ENCODE measurements around the gene PRKCA.

The PRKCA gene

DNA sequence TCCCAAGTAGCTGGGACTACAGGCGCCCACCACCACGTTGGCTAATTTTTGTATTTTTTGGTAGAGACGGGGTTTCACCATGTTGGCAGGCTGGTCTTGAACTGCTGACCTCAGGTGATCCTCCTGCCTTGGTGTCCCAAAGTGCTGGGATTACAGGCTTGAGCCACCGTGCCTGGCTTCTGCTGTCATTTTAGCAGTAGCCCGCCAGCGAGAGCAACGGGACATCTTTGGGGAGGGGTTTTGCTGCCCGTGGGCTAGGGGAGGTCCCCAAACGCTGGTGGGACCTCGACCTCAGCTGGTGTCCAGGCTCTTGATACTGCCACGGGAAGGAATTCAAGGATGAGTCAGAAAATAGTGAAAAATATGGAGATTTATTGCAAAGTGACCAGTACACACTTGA is 424.4 kb downstream of the PRKCA start:
- Histone ChIP-seq H3K9ac (no peak overlapping the region), H3K4me1 (ENCODE audit: low read depth, poor library complexity, severe bottlenecking) (no peaks in the 10 kb centered on the region), H2AFZ (ENCODE audit: low read depth) (no peak overlapping the region), H3K4me2 (no peak overlapping the region), H3K27ac (no peak overlapping the region), H3K4me3 (IDR thresholded peaks at IDR 0.05; ENCODE audit: insufficient read depth, low read depth, low read length) (no peak overlapping the region), H3K27me3 (ENCODE audit: insufficient read depth, low read depth) (no peaks in the 10 kb centered on the region), H3K79me2 (ENCODE audit: insufficient read depth, low read depth) (no peaks in the 10 kb centered on the region), H3K36me3 (ENCODE audit: insufficient read depth) (no peaks in the 10 kb centered on the region), H4K20me1 (ENCODE audit: insufficient read depth) (no peaks in the 10 kb centered on the region)
- TF ChIP-seq, protein P1, sequence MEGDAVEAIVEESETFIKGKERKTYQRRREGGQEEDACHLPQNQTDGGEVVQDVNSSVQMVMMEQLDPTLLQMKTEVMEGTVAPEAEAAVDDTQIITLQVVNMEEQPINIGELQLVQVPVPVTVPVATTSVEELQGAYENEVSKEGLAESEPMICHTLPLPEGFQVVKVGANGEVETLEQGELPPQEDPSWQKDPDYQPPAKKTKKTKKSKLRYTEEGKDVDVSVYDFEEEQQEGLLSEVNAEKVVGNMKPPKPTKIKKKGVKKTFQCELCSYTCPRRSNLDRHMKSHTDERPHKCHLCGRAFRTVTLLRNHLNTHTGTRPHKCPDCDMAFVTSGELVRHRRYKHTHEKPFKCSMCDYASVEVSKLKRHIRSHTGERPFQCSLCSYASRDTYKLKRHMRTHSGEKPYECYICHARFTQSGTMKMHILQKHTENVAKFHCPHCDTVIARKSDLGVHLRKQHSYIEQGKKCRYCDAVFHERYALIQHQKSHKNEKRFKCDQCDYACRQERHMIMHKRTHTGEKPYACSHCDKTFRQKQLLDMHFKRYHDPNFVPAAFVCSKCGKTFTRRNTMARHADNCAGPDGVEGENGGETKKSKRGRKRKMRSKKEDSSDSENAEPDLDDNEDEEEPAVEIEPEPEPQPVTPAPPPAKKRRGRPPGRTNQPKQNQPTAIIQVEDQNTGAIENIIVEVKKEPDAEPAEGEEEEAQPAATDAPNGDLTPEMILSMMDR (conservative IDR thresholded peaks at IDR 0.05; ENCODE audit: low read depth, low read length): no peak

DNA sequence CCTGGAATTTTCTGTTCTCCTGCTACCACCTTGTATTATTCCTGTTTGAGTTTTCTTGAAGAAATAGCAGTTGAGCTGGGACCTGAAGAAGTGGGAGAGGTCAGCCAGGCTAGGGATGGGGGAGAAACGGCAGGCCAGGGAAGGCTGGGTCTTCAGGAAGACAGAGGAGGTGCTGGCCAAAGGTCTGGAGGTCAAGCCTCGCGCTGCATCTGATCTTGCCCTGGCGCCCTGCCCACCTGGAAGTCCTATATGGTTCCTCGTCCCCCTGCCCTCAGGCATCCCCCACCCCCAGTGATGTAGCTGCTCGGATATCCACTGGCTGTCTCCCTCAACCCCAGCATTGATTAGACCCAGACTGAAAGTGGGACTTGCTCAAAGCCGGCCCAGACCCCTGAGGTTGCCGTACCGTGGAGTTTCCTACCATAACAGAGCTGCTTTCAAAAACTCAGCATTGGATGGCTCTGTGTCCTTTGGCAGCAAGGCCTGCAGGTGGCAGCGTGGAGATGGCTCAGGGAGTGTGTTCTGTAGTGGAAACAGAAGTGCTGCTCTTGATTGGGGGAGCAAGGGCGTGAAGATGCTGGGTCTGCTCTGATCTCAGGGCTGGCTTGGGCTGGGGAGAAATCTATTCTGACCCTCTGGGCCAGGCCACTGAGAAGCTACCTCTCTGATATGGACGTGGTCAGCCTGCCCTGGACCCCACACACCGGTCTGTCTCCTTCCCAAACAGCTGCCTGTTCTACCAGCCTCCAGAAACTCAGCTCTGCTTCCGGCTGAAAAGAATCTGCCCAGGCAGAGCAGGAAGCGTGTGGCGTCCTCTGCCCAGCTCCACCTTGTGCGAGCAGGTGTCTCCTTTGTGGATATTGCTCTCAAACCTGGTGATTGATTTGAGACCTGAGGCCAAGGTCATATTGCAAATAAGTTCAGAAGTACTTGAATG is 425.5 kb downstream of the PRKCA start:
- no peak overlapping the region for H3K4me3 ChIP-seq (IDR thresholded peaks at IDR 0.05; ENCODE audit: insufficient read depth, low read depth, low read length)
- no peaks in the 10 kb centered on the region for H3K4me1 ChIP-seq (ENCODE audit: low read depth, poor library complexity, severe bottlenecking)
- peak overlapping the region; percentile 13; the same call in 1 of the 2 replicates for H2AFZ ChIP-seq (ENCODE audit: low read depth)
- H3K27ac ChIP-seq: no peak overlapping the region
- no peaks in the 10 kb centered on the region for H3K27me3 ChIP-seq (ENCODE audit: insufficient read depth, low read depth)
- no peaks in the 10 kb centered on the region for H4K20me1 ChIP-seq (ENCODE audit: insufficient read depth)
- H3K9ac ChIP-seq: no peak overlapping the region
- H3K36me3 ChIP-seq (ENCODE audit: insufficient read depth): no peaks in the 10 kb centered on the region
- H3K4me2 ChIP-seq: no peak overlapping the region
- TF ChIP-seq, protein P1 (conservative IDR thresholded peaks at IDR 0.05; ENCODE audit: low read depth, low read length): peak; percentile 77
- no peaks in the 10 kb centered on the region for H3K79me2 ChIP-seq (ENCODE audit: insufficient read depth, low read depth)

DNA sequence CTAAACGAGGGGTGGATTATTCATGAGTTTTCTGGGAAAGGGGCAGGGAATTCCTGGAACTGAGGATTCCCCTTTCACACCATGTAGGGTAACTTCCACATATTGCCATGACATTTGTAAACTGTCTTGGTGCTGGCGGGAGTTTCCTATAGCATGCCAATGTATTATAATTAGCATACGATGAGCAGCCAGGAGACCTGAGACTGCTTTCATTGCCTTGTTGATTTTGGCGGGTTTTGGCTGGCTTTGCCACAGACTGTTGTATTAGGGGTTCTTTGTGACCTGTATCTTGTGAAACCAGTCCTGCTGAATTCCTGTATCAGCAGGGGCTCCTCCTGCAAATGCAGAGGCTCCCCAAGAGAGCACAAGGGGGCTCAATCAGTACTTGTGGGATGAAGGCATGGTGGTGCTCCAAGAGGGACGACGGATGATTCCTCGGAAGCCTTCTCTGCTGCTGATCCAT is 428.1 kb downstream of the PRKCA start:
- TF ChIP-seq, protein P1 (conservative IDR thresholded peaks at IDR 0.05; ENCODE audit: low read depth, low read length): no peak
- Histone ChIP-seq H3K4me1 (ENCODE audit: low read depth, poor library complexity, severe bottlenecking) (no peaks in the 10 kb centered on the region), H3K27me3 (ENCODE audit: insufficient read depth, low read depth) (no peaks in the 10 kb centered on the region), H2AFZ (ENCODE audit: low read depth) (no peak overlapping the region), H4K20me1 (ENCODE audit: insufficient read depth) (no peaks in the 10 kb centered on the region), H3K36me3 (ENCODE audit: insufficient read depth) (no peaks in the 10 kb centered on the region), H3K4me2 (no peak overlapping the region), H3K27ac (no peak overlapping the region), H3K9ac (no peak overlapping the region), H3K79me2 (ENCODE audit: insufficient read depth, low read depth) (no peaks in the 10 kb centered on the region), H3K4me3 (IDR thresholded peaks at IDR 0.05; ENCODE audit: insufficient read depth, low read depth, low read length) (no peak overlapping the region)

DNA sequence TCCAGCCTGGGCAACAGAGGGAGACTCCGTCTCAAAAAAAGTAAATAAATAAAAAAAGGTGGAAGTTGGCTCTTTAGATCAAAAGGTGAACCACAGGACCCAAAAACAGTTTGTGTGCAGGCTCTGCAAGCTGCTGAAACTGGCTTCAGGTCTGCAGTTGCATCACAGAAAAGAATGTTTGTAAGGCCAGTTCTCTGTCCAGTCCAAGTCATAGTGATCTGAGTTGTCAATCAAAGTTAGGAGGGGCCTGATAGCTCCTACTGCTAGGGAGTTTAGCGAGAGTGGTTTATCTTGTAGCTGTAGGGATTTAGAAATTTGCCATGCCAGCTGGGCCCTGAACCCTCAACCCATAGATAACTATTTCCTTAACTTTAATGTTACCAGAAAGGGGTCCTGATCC is 431.3 kb downstream of the PRKCA start:
- Histone ChIP-seq H3K9ac (no peak overlapping the region), H3K27ac (no peak overlapping the region), H3K4me2 (no peak overlapping the region), H2AFZ (ENCODE audit: low read depth) (no peak overlapping the region), H4K20me1 (ENCODE audit: insufficient read depth) (no peaks in the 10 kb centered on the region), H3K27me3 (ENCODE audit: insufficient read depth, low read depth) (no peaks in the 10 kb centered on the region), H3K4me3 (IDR thresholded peaks at IDR 0.05; ENCODE audit: insufficient read depth, low read depth, low read length) (no peak overlapping the region), H3K4me1 (ENCODE audit: low read depth, poor library complexity, severe bottlenecking) (no peaks in the 10 kb centered on the region), H3K36me3 (ENCODE audit: insufficient read depth) (no peaks in the 10 kb centered on the region), H3K79me2 (ENCODE audit: insufficient read depth, low read depth) (no peaks in the 10 kb centered on the region)
- TF ChIP-seq, protein P1 (conservative IDR thresholded peaks at IDR 0.05; ENCODE audit: low read depth, low read length): no peak
